Measurements from ENCODE around the gene CCNI2.
A peak's percentile ranks its signal among the peaks of the same experiment; 100 is the strongest.

Gene CCNI2

DNA sequence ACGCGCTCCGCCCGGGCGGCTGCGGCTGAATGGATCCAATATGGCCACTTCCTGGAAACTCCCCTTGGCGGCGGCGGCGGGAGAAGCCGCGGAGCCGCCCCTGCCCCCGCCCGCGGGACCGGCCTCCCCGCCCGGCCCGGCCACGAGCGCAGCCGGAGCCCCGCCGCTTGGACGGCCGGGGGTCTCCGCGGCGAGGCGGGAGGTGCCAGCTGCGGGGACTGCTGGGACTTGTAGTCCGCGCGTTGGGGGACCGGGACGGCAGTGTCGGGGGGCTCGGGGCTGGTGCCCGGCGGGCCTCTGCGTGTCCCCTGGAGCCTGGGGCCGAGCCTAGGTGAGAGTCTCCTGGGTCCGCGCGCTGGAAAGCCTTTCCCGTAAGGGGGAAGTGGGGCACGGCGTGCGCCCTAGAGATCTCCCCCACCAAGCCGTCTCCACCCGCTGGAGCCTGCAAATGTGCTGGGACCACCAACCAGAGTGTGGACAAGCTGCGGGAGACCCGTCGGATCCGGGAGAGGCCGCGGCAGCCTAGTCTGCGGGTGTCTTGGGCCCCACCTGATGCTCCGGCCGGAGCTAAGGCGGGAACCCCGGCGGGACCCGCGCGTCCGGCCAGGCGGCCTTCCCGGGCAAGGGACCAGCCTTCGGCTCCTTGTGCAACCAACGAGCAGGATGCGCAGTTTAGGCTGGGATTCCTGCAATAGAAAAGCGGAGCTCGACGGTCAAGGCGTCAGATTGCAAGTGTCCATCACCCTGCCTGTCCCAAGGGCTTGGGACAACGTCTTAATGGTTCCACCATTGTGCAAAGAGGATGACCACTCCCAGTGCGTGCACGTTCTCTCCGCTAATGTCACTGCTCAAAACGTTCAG, 30.2 kb downstream of the CCNI2 start, which contains the start of gene SEPTIN8:
Gene SEPTIN8, minus strand, starts transcription at position 31 of the 861 bp plus-strand sequence. CDS start 102 bp downstream, outside the sequence.
- Histone ChIP-seq H3K9me3 (ENCODE audit: control insufficient read depth, low read depth, low read length) (no peaks in the 10 kb centered on the region), H3K27ac (ENCODE audit: low read length) (no peak within 1 kb of the TSS), H3K4me1 (ENCODE audit: control insufficient read depth, low read depth, low read length) (peaks cover 10% of the 10 kb centered on the region), H3K36me3 (ENCODE audit: control insufficient read depth, low read depth, low read length) (no peaks in the 10 kb centered on the region), H3K4me3 (ENCODE audit: low read length) (peak within 1 kb of the TSS; percentile 76), H3K27me3 (ENCODE audit: control insufficient read depth, insufficient read depth, low read length) (peaks cover 50% of the 10 kb centered on the region), H3K9ac (ENCODE audit: low read length) (peak within 1 kb of the TSS; percentile 22)

DNA sequence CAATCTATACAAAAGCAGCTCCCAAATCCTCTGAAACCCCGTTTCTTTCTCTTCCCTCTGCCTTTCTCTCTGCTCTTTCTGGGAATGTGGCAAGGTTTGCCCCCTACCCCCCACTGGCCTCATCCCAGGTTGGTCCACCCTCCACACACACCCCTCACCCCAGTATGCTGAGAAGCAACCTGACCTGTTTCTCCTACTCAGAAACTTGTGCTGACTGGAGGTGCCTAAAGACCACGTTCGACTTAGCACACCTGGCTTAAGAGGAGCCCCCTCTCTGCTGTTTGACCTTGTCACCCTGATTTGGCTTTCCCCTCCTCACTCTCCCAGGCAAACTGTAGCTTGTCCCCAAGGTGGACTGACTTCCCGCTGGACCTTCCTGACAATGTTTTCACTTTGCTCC, 30.9 kb downstream of the CCNI2 start:
- H3K4me3 ChIP-seq (ENCODE audit: low read length) = peak overlapping the region; percentile 76

DNA sequence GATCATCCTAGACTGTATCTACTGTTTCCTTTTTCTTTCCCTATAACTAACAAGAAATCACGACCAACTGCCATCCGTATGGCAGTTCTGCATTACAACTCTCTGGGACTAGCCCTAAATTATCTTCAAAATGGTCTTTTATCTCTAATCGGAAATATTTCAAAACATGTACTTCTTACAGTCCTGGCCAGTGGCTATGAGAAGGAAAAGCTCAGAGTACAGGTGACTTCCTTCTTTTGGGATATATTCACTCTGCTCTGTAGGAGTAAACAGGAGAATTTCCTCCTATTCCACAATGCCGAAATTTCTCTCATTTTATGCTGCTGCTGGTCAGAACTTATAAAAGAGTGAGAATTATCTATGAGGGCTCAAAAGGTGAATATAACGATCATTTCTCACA, 31.6 kb downstream of the CCNI2 start:
- Histone ChIP-seq H3K9ac (ENCODE audit: low read length) (no peak overlapping the region), H3K4me3 (ENCODE audit: low read length) (no peak overlapping the region), H3K4me1 (ENCODE audit: control insufficient read depth, low read depth, low read length) (peaks cover 10% of the 10 kb centered on the region), H3K27me3 (ENCODE audit: control insufficient read depth, insufficient read depth, low read length) (peaks cover 50% of the 10 kb centered on the region), H3K36me3 (ENCODE audit: control insufficient read depth, low read depth, low read length) (no peaks in the 10 kb centered on the region), H3K9me3 (ENCODE audit: control insufficient read depth, low read depth, low read length) (no peaks in the 10 kb centered on the region), H3K27ac (ENCODE audit: low read length) (no peak overlapping the region)

More for the DNA sequence above, 30.9 kb downstream of the CCNI2 start:
- Histone ChIP-seq H3K27me3 (ENCODE audit: control insufficient read depth, insufficient read depth, low read length) (peaks cover 50% of the 10 kb centered on the region), H3K4me1 (ENCODE audit: control insufficient read depth, low read depth, low read length) (peaks cover 10% of the 10 kb centered on the region), H3K27ac (ENCODE audit: low read length) (no peak overlapping the region), H3K9me3 (ENCODE audit: control insufficient read depth, low read depth, low read length) (no peaks in the 10 kb centered on the region), H3K36me3 (ENCODE audit: control insufficient read depth, low read depth, low read length) (no peaks in the 10 kb centered on the region), H3K9ac (ENCODE audit: low read length) (no peak overlapping the region)

DNA sequence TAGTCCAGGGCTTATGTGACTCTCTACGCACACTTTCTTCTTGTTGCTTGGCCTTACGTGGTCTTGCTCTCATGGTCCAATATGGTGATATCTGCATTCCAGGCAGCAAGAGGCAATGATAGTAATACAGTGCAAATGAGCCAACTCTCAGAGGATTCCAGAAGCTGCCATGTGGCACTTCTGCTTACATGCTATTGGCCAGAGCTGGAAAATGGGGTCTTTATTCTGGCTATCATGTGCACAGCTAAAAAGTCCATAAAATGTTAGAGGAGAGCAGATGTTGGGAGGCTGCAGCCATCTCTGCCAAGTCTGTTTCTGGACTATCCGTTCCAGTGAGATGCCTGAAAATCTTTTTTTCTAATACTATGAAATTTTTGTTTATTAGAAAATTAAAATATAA, 32.7 kb downstream of the CCNI2 start:
- Histone ChIP-seq H3K9me3 (ENCODE audit: control insufficient read depth, low read depth, low read length) (no peaks in the 10 kb centered on the region), H3K9ac (ENCODE audit: low read length) (no peak overlapping the region), H3K4me1 (ENCODE audit: control insufficient read depth, low read depth, low read length) (peaks cover 10% of the 10 kb centered on the region), H3K27ac (ENCODE audit: low read length) (no peak overlapping the region), H3K36me3 (ENCODE audit: control insufficient read depth, low read depth, low read length) (no peaks in the 10 kb centered on the region), H3K4me3 (ENCODE audit: low read length) (no peak overlapping the region), H3K27me3 (ENCODE audit: control insufficient read depth, insufficient read depth, low read length) (peaks cover 47% of the 10 kb centered on the region)

DNA sequence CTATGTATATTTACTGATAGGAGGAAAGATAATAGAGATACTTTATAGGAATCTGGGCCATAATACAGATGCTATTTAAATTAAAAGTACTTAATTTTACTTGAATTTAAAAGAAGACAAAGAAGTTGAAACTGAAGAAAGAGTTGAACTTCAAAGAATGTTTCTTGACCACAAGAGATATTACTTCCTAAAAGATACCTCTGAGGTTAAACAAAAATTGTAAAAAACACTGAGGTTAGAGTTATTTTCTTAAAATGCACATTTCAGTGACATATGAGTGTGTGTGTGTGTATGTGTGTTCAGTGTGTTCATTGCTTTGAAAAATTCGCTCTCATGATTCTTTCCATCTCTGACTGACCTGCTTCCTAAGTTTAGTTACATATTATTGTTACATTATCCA, 33.4 kb downstream of the CCNI2 start:
- Histone ChIP-seq H3K27ac (ENCODE audit: low read length) (no peak overlapping the region), H3K27me3 (ENCODE audit: control insufficient read depth, insufficient read depth, low read length) (peaks cover 40% of the 10 kb centered on the region), H3K9me3 (ENCODE audit: control insufficient read depth, low read depth, low read length) (no peaks in the 10 kb centered on the region)

DNA sequence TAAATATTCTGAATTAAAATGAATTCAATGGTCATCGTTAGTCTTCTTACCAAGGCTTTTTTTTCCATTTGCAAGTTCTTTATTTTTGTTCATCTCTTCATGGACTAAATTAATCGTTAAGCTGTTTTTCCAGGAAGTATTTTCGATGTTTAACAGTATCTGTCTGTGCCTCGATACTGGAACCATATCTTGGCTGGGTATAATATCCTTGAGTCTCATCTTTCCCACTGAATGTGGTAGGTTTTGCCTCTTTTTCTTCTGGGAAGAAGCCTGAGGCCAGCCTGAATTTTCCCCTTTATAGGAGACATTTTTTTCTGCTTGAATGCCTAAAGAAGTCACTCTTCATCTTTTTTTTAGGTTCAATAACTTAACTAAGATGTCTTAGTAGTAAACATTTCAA, 33.8 kb downstream of the CCNI2 start:
- no peak overlapping the region for H3K27ac ChIP-seq (ENCODE audit: low read length)
- H3K27me3 ChIP-seq (ENCODE audit: control insufficient read depth, insufficient read depth, low read length) = peaks cover 36% of the 10 kb centered on the region
- H3K4me3 ChIP-seq (ENCODE audit: low read length) = no peak overlapping the region
- peaks cover 4% of the 10 kb centered on the region for H3K4me1 ChIP-seq (ENCODE audit: control insufficient read depth, low read depth, low read length)
- H3K9ac ChIP-seq (ENCODE audit: low read length) = no peak overlapping the region
- no peaks in the 10 kb centered on the region for H3K36me3 ChIP-seq (ENCODE audit: control insufficient read depth, low read depth, low read length)
- no peaks in the 10 kb centered on the region for H3K9me3 ChIP-seq (ENCODE audit: control insufficient read depth, low read depth, low read length)

More for the DNA sequence above, 33.4 kb downstream of the CCNI2 start:
- peaks cover 9% of the 10 kb centered on the region for H3K4me1 ChIP-seq (ENCODE audit: control insufficient read depth, low read depth, low read length)
- no peak overlapping the region for H3K4me3 ChIP-seq (ENCODE audit: low read length)
- H3K36me3 ChIP-seq (ENCODE audit: control insufficient read depth, low read depth, low read length) = no peaks in the 10 kb centered on the region
- H3K9ac ChIP-seq (ENCODE audit: low read length) = no peak overlapping the region

DNA sequence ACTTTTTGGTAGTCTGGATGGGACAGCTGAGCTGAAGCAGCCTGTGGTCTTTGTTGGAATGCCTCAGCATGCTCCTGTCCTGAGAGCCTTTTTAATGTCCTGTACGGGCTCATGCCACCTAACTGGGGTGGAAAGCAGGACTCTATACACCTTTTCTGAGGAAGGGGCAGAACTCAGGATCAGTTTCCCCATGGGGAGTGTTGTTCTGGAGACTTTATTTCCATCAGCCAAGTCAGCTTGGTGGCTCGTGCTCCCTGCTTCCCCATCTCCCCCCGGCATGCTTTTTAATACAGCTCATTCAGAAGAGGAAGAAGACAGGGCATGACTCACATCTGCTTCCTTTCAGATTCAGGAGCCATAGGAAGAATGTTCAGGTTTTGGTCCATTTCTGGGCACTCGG, 34.9 kb downstream of the CCNI2 start:
- Histone ChIP-seq H3K36me3 (ENCODE audit: control insufficient read depth, low read depth, low read length) (no peaks in the 10 kb centered on the region), H3K27ac (ENCODE audit: low read length) (no peak overlapping the region), H3K4me3 (ENCODE audit: low read length) (no peak overlapping the region), H3K9me3 (ENCODE audit: control insufficient read depth, low read depth, low read length) (no peaks in the 10 kb centered on the region), H3K4me1 (ENCODE audit: control insufficient read depth, low read depth, low read length) (no peaks in the 10 kb centered on the region), H3K9ac (ENCODE audit: low read length) (no peak overlapping the region), H3K27me3 (ENCODE audit: control insufficient read depth, insufficient read depth, low read length) (peaks cover 29% of the 10 kb centered on the region)

DNA sequence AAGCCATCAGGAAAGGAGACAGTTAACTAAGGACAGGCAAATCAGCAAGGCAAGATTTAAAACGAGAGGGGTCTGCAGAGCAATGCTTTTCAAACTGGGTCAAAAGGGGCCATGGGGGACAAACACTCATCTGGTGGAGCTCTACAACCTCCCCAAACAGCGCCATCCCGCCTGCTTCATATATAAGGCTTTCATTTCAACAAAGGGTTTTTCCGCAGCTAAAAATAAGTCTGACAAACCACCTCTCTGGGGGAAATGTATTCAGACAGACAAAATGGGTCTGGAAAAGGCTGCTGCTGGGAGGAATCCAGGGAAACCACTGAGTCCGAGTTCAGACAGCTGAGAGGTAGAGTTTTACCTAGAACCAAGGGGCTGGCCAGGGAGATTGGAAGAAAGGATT, 38.1 kb downstream of the CCNI2 start:
- Histone ChIP-seq H3K9ac (ENCODE audit: low read length) (no peak overlapping the region), H3K4me1 (ENCODE audit: control insufficient read depth, low read depth, low read length) (no peaks in the 10 kb centered on the region), H3K9me3 (ENCODE audit: control insufficient read depth, low read depth, low read length) (no peaks in the 10 kb centered on the region), H3K27ac (ENCODE audit: low read length) (no peak overlapping the region), H3K36me3 (ENCODE audit: control insufficient read depth, low read depth, low read length) (no peaks in the 10 kb centered on the region), H3K27me3 (ENCODE audit: control insufficient read depth, insufficient read depth, low read length) (peaks cover 5% of the 10 kb centered on the region), H3K4me3 (ENCODE audit: low read length) (no peak overlapping the region)

DNA sequence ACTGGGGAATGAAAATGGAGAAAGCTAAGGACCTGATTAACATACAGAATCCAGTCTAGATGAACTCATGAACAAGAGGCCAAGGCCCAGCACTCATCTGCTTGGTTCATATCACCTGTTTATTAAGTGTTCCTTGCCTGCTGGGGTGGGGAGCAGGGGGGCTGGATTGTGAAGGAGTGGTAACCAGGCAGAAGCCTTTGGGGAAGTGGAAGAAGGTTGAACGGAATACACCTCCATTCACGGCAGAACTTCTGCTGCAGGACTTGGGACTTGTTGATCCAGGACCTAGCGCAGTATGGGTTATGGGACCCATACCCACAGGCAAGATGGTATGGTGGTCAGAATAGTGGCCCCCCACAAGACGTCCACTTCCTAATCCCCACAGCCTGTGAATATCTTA, 38.6 kb downstream of the CCNI2 start:
- no peak overlapping the region for H3K4me3 ChIP-seq (ENCODE audit: low read length)
- H3K4me1 ChIP-seq (ENCODE audit: control insufficient read depth, low read depth, low read length) = no peaks in the 10 kb centered on the region
- H3K9me3 ChIP-seq (ENCODE audit: control insufficient read depth, low read depth, low read length) = no peaks in the 10 kb centered on the region
- no peaks in the 10 kb centered on the region for H3K36me3 ChIP-seq (ENCODE audit: control insufficient read depth, low read depth, low read length)
- no peak overlapping the region for H3K27ac ChIP-seq (ENCODE audit: low read length)
- H3K9ac ChIP-seq (ENCODE audit: low read length) = no peak overlapping the region
- peaks cover 5% of the 10 kb centered on the region for H3K27me3 ChIP-seq (ENCODE audit: control insufficient read depth, insufficient read depth, low read length)

DNA sequence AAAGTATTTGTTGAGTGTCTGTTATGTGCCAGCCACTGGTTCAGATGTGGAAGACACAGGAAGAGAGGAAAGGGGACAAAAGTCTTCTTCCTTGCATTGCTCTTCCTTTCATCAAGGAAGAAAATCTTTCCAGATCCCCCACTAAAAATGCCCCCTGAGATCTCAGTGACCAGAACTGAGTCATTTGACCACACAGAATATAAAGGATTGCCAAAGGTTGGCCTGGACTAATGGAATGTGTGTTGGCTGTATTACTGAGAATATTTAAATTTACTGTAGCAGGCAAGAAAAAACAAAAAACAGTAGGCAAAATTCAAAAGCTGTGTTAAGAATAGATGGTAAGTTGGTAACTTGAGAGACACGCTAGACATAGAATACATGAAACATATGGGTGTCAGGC, 39.9 kb downstream of the CCNI2 start:
- H3K36me3 ChIP-seq (ENCODE audit: control insufficient read depth, low read depth, low read length) = no peaks in the 10 kb centered on the region
- no peak overlapping the region for H3K9ac ChIP-seq (ENCODE audit: low read length)
- H3K4me3 ChIP-seq (ENCODE audit: low read length) = no peak overlapping the region
- H3K27ac ChIP-seq (ENCODE audit: low read length) = no peak overlapping the region
- H3K9me3 ChIP-seq (ENCODE audit: control insufficient read depth, low read depth, low read length) = no peaks in the 10 kb centered on the region
- no peaks in the 10 kb centered on the region for H3K4me1 ChIP-seq (ENCODE audit: control insufficient read depth, low read depth, low read length)
- peaks cover 1% of the 10 kb centered on the region for H3K27me3 ChIP-seq (ENCODE audit: control insufficient read depth, insufficient read depth, low read length)

DNA sequence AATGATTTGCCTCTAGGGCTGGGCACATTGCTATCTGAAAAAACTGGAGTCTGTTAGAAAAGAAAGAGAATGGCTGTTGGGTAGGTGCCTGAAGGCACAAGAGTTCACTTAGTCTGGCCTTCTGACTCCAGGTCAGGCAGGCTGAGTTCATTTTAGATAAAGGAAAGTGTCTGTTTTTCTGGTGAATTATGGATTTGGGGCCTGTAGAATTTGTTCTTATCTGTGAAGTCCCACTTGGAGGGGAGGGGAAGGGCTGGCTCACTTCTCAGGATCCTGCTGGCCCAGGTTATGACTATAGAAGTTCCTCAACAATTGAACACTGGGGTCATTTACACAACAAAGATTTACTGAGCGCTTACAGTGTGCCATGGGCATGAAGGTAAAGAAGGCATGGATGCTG, 41.3 kb downstream of the CCNI2 start:
- H3K9me3 ChIP-seq (ENCODE audit: control insufficient read depth, low read depth, low read length) = no peaks in the 10 kb centered on the region
- no peak overlapping the region for H3K4me3 ChIP-seq (ENCODE audit: low read length)
- no peak overlapping the region for H3K27ac ChIP-seq (ENCODE audit: low read length)
- no peaks in the 10 kb centered on the region for H3K27me3 ChIP-seq (ENCODE audit: control insufficient read depth, insufficient read depth, low read length)
- H3K9ac ChIP-seq (ENCODE audit: low read length) = no peak overlapping the region
- H3K36me3 ChIP-seq (ENCODE audit: control insufficient read depth, low read depth, low read length) = no peaks in the 10 kb centered on the region
- H3K4me1 ChIP-seq (ENCODE audit: control insufficient read depth, low read depth, low read length) = no peaks in the 10 kb centered on the region
